Activated T-helper 1 cell treated with Interleukin-2 at 50 U/mL for 16 hours (primary cell): Measurements from ENCODE around the gene KASH5.
A peak's percentile ranks its signal among the peaks of the same experiment; 100 is the strongest.

Experiments used
- DNase-seq: peaks from one replicate; pipeline ENCODE4 v3.0.0-alpha.2; 2020; ENCODE audit warnings: low read depth

The KASH5 gene

DNA sequence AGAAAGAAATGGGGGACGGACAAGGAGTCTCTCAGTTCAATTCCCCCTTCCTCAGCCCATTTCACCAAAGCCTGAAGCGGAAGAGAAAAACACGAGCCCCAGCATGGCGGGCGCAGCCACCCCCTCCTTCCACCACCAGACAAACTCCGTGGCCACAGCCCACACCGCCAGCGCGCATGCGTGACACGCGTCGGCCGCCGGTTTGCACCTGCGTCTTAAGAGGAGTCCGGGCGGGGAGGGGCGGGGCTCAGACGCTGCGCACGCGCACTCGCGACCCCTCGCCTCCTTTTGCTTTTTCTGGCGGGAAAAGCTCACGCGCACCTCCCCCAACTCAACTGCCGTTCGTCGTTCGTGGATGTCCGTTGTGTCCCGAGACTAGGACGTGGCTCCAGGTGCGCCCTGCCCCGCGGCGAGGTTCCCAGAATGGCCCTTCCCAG is at the start of gene KASH5:
Gene KASH5 (plus strand): TSS at position 314 of the 437 bp plus-strand sequence. CDS start 2,635 bp downstream, outside the sequence.
- peak; percentile 75 for DNase-seq

DNA sequence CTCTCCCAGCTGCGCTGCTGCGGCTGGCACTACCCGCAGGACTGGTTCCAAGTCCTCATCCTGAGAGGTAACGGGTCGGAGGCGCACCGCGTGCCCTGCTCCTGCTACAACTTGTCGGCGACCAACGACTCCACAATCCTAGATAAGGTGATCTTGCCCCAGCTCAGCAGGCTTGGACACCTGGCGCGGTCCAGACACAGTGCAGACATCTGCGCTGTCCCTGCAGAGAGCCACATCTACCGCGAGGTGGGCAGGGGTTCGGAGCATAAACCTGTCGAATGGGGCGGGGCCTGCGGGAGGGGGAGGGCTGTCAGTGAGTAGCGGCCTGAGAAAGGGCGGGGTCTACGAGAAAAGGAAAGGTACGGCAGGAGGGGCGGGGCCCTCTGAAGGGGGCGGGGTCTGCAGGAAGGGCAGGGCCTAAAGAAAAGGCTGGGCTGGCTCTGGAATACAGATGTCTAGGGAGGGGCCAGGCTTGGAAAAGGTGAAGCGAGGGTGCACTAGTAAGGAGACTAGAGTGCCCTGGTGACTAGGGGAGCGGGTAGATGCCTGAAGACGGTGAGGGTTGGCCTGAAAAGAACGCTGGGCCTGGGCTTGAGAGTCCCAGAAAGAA is 49.3 kb upstream of the KASH5 start:
- no peak for DNase-seq

GRCh38 chr19:49339301-49340068 is 48.6 kb upstream of the KASH5 start:
- no peak for DNase-seq

- DNase-seq, result no peak
Measured at GRCh38 chr19:49340069-49340864, 47.8 kb upstream of the KASH5 start.

- no peak for DNase-seq
Measured at GRCh38 chr19:49340865-49341718, 47.0 kb upstream of the KASH5 start.

DNA sequence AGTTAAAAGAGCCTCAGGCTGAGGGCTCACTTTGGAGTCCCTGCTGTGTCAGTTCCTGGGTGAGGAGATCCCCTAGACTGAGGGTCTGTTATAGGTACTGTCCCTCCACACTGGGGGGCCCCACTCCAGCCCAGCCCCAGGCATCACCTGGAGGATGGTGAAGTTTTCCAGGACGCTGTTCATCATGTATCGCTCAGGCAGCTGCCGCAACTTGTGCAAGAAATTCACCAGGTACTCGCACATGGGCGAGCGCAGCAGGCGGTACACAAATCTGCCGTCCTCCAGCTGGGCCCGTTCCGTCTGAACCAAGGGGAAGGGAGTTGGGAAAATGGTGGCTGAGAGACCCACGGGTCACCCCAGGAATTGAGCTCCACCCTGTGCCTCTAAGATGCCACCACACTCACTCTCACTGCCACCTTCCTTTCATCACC is 45.7 kb upstream of the KASH5 start:
- no peak for DNase-seq

GRCh38 chr19:49343123-49343522 is 44.9 kb upstream of the KASH5 start:
- no peak for DNase-seq

- no peak for DNase-seq
Measured at GRCh38 chr19:49344505-49345423, 43.3 kb upstream of the KASH5 start.

DNA sequence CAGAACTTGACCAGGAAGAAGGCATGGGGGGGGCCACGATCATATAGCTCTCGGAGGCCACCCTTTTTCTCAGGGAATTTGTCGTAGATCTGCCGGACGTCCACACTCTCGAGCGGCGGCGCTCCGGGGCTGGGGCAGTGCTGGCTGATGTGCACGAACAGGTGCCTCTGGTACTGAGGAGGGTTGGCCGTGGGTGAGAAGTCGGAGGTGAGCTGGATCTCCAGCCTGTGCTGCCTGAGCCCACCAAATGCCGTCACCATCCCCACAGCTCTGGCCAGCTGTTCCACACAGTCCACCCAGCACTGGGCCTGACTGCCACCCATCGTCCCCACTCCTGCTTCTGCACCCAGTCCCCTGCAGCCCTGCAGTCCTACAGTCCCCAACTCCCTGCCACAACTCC is 40.9 kb upstream of the KASH5 start:
- no peak for DNase-seq

DNA sequence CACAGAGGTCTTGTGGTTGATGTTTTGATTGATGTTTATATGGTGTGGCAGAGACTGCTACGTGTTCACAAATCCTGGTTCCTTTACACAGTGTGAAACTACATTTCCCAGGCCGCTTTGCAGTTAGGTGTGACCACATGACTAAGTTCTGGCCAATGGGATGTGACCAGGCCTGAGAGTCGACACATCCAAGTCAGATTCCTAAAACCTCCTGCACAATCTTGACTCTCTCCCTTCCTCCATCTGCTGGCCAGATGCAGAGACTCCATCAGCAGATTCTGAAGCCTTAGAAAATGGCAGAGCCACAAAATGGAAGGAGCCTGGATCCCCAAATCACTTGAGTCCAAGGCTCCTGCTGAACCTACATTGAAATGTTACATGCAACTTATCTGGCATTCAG is 40.2 kb upstream of the KASH5 start:
- DNase-seq, result no peak

DNA sequence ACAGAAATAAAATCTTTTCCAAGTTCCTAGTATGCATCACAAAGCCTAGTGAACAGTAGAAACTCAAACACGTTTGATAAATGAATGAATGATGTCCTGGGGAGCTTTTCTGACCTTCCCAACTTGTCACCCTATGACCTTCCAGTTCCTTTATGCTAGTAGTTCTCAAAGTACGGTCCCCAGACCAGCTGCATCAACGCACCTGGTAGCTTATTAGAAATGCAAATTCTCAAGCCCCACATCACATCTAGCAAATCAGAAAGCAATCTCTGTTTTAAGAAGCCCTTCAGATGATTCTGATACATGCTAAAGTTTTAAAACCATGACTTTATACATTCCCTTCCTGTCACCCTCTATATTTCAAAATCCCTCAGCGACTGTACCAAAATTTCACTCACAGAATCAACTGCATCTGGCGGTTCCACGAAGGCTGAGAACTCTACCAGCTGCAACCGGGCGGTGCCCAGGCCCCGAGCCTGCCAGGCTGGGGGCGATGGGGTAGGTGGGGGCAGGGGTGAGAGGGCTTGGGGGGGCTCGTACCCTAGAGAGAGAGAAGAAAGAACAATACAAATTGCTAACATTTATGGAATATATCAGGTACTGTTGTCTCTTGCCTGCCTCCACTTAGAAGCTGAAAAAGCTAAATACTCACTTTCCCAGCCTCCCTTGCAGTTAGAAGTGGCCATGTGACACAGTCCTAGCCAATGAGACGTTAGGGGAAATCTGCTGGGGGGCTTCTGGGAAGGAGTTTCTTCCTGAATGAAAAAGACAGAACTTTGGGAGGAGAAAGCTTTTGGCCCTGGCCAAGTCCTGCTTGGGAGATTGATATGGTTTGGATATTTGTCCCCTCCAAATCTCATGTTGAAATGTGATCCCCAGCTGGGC is 39.5 kb upstream of the KASH5 start:
- DNase-seq, result no peak

GRCh38 chr19:49349567-49349966 is 38.5 kb upstream of the KASH5 start:
- DNase-seq, result no peak

DNA sequence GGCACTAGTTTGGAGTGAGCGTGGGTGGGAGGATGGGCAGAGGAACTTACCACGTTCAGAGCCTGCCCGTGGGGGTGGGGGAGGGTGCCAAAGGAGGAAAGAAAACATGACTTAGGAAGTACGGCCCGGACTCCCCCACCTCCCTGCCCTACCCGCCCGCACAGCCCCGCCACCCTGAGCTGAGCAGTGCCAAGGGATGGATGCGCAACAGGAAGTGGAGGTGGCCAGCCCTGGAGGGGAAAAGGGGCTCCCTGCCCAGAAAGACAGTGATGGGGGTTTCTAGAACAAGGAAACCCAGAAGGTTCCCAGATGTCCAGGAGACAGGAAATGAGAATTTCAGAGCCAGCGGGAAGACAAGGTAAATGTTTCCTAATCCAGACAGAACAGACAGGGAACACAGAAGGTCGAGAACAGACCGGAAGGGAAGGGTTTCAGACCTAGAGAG is 32.1 kb upstream of the KASH5 start:
- no peak for DNase-seq

DNA sequence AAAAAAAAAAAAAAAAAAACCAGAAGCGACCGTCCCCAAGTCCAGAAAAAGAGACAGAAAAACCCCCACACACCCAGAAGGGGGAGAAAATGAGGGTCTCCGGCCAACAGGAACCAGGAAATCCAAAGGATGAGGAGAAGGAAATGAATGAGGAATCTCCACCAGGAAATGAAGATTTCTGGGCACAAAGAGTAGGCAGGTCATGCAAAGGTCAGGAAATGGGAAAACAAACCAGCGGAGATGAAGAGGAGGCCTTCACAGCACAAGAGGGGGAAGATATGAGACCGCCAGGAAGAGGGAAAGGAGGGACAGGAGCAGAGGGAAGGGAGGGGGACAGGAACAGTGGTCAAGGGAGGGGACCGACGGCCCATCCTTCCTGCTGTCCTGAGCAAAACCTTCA is 31.7 kb upstream of the KASH5 start:
- no peak for DNase-seq

DNA sequence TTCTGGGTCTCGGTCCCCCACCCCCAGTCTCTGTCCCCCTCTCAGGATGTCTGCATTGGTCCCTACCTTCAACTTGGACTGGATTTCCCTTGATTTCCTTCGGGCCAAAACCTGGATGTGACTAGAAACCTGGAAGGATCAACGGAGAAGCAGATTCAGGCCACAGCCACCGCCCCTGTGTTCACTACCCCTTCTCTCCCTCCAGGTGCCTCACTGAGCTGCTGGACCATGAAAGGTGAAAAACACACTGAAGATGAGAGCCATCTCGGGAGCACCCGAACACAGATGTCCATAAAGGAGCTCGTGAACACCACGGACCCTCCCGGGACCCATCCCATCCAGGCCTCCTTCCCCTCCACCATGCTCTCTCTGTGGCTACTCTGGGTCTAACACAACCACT is 30.9 kb upstream of the KASH5 start:
- DNase-seq, result no peak

DNA sequence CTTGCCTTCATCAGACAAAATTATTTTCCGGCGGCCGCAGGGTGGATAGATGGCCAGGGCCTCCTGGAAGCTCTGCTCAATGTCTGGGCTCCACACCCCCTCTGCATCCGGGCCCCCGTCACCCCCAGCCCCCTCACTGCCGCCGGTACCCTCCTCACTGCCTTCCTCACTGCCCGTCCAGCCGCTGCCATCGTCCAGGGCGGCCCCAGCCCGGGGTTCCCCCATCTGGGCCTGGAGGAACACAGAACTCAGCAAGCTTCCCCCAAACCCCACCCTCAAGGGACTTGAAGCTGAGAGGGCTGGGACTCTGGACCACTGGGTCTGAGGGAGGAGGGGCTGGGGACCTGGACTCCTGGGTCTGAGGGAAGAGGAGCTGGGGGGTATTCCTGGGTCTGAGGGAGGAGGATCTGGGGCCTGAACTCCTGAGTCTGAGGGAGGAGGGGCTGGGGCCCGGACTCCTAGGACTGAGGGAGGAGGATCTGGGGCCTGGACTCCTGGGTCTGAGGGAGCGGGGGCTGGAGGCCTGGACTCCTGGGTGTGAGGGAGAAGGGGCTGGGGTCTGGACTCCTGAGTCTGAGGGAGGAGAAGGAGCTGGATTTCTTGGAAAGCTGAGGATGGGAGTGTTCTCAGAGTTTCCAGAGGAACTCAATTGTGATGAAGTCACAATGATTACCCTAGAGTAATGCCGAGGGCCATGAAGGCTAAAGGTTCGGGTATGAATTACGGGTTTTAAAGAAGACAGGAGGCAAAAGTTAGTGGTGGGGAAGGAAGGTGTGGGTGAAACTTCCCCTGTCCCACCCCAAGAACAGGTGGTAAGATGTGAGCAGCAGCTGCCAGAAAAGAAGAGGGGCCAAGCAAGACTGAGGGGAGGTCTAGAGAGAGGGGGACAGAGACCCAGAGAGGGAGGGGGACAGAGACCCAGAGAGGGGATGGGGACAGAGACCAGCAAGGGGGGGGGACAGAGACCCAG is 27.9 kb upstream of the KASH5 start:
- DNase-seq, result no peak

DNA sequence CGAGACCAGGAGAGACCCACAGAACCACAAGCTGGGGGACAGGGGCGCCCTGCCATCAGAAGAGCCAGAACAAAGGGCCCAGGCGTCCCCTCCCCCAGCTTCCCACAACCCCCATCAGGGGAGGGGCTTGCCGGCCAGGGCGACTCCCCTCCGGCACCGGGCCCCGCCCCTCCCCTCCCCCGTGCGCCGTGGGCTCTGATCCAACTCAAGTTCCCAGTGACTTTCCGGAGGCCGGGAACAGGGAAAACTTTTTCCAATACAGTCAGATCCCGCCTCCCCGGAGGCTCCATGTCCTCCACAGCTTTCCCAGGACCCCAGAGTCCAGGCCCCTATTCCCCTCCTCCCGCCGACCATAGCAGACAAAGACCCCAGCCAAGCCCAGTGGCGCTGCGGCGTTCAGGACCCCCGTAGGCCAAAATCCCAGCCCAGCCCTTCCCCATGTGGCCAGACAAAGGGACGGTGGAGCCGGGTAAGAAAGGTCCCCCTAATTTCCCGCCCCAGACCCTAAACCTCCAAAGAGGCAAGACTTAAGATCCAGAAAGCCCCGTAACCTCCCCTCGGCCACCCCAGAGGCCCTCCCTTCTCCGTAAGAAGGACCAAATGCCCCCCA is 26.5 kb upstream of the KASH5 start:
- DNase-seq, result no peak
